ENCODE data around the gene MMP17. TPM values are rescaled to one million over a fixed set of nuclear protein-coding genes. Genes with fewer than 3 reads are reported as not detected.

Gene MMP17
- total RNA-seq, 2 donors from 2014 or later: 2.1 to 3.2 TPM

GRCh38 chr12:131849700-131850553, 21.7 kb downstream of the MMP17 start:
- Histone ChIP-seq H3K9me3 (no peaks in the 10 kb centered on the region), H3K27ac (no peak overlapping the region), H3K27me3 (no peaks in the 10 kb centered on the region), H3K4me1 (no peaks in the 10 kb centered on the region), H3K36me3 (no peaks in the 10 kb centered on the region), H3K4me3 (no peak overlapping the region)
- TF ChIP-seq CTCF (IDR thresholded peaks at IDR 0.05): no peak
- DNase-seq (ENCODE audit: low spot score): no peak

GRCh38 chr12:131850856-131851559, 22.8 kb downstream of the MMP17 start:
- peak; percentile 43 to 88 for TF ChIP-seq CTCF (IDR thresholded peaks at IDR 0.05)
- no peak overlapping the region for H3K4me3 ChIP-seq
- no peaks in the 10 kb centered on the region for H3K27me3 ChIP-seq
- no peaks in the 10 kb centered on the region for H3K9me3 ChIP-seq
- no peak overlapping the region for H3K27ac ChIP-seq
- no peak for DNase-seq (ENCODE audit: low spot score)
- H3K36me3 ChIP-seq: no peaks in the 10 kb centered on the region
- H3K4me1 ChIP-seq: no peaks in the 10 kb centered on the region

- DNase-seq (ENCODE audit: low spot score): no peak
- no peak overlapping the region for H3K4me3 ChIP-seq
- no peaks in the 10 kb centered on the region for H3K36me3 ChIP-seq
- TF ChIP-seq CTCF (IDR thresholded peaks at IDR 0.05): no peak
- H3K9me3 ChIP-seq: no peaks in the 10 kb centered on the region
- H3K4me1 ChIP-seq: no peaks in the 10 kb centered on the region
- H3K27me3 ChIP-seq: no peaks in the 10 kb centered on the region
- no peak overlapping the region for H3K27ac ChIP-seq
Measured at GRCh38 chr12:131851741-131852550, 23.8 kb downstream of the MMP17 start.

- DNase-seq (ENCODE audit: low spot score): no peak
- Histone ChIP-seq H3K27ac (no peak overlapping the region), H3K4me3 (no peak overlapping the region), H3K9me3 (no peaks in the 10 kb centered on the region), H3K36me3 (no peaks in the 10 kb centered on the region), H3K27me3 (no peaks in the 10 kb centered on the region), H3K4me1 (no peaks in the 10 kb centered on the region)
- TF ChIP-seq CTCF (IDR thresholded peaks at IDR 0.05): no peak
Measured at GRCh38 chr12:131852551-131853299, 24.5 kb downstream of the MMP17 start.

All from right atrium auricular region (tissue), 2 donors.